ENCODE data around the gene GIT1. TPM values are rescaled to one million over a fixed set of nuclear protein-coding genes. Genes with fewer than 3 reads are reported as not detected.

GIT1 gene
- total RNA-seq, 1 experiment from 2014 or later, result 41.3 TPM

- no peak for DNase-seq (ENCODE audit: extremely low read depth, low read depth)
These were observed 42.6 kb downstream of the GIT1 start for GRCh38 chr17:29546830-29547229.

GRCh38 chr17:29546085-29546484 is 43.4 kb downstream of the GIT1 start:
- DNase-seq (ENCODE audit: extremely low read depth, low read depth), result no peak

DNA sequence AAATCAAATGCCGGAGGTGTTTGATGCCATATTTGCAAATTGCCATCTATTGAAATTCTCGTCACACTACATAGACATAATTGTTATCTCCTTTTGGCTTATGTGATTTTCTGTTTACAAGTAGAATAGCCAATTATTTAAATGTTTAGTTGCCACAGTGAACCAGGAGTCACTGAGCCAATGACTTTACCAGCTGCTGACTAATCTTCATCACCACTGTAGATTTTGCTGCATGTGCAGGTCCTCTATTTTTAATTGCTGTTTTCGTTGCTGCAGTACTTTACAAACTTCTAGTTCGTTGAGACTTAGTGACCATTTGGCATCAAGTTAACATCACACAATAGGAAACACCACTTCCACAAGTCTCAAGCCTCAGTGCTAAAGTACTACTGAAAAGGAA is 45.4 kb downstream of the GIT1 start:
- no peak for DNase-seq (ENCODE audit: extremely low read depth, low read depth)

DNA sequence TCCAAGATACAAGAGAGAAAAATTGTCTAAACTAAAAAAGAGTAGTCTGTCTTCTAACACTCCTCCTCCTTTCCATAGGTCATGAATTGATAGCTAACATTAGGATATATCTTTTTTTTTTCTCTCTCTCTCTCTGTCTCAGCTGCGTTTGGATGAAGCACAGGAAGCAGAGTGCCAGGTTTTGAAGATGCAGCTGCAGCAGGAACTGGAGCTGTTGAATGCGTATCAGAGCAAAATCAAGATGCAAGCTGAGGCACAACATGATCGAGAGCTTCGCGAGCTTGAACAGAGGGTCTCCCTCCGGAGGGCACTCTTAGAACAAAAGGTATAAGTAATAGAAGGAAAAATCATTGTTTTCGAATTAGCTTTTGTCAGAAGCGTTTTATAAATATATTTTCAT is 55.5 kb downstream of the GIT1 start:
- DNase-seq (ENCODE audit: extremely low read depth, low read depth), result no peak

DNA sequence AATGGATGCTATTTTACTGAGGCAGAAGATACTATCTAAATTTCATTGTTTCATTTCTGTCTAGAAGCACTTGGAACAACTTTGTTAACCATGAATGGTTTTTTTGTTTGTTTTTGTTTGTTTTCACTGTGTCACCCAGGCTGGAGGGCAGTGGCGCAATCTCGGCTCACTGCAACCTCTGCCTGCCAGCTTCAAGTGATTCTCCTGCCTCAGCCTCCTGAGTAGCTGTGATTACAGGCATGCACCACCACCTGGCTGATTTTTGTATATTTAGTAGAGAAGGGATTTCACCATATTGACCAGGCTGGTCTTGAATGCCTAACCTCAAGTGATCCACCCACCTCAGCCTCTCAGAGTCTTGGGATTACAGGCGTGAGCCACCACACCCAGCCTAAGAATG is 63.1 kb downstream of the GIT1 start:
- no peak for DNase-seq (ENCODE audit: extremely low read depth, low read depth)

DNA sequence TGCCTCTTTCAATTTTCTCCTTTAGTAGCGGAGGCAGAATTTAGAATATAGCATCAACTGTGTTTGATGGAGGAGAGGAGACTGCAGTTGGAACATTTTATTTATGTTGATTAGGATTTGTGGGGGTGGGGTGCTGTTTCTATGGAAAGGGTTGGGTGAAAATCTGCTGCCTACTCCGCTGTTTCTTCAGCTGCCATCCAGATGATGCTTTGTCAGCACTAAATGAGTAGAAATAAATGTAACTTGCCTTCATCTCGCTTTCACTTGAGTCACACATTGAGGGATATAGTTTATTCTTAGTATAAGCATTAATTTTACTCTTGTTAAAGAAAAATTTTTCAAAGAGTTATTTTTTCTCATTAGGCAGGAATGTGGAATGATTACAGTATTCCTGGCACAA is 64.8 kb downstream of the GIT1 start:
- no peak for DNase-seq (ENCODE audit: extremely low read depth, low read depth)

Other genes with a start within 250 kb of the GIT1 start
- gene TAOK1, start 199.3 kb downstream of the GIT1 start, total RNA-seq (2014; rRNA removed; shearing (Covaris generic)), result 43.8 and 50.6 TPM in 2 replicates
- gene ABHD15, start 22.6 kb downstream of the GIT1 start, total RNA-seq (2014; rRNA removed; shearing (Covaris generic)), result 13.1 and 14.0 TPM in 2 replicates
- gene TP53I13, start 20.9 kb downstream of the GIT1 start, total RNA-seq (2014; rRNA removed; shearing (Covaris generic)), result 65.2 and 83.3 TPM in 2 replicates
- 14.7 and 19.1 TPM in 2 replicates for gene ANKRD13B, start 3.5 kb upstream of the GIT1 start, total RNA-seq (2014; rRNA removed; shearing (Covaris generic))
- 0.63 and 0.87 TPM in 2 replicates for gene CORO6, start 33.3 kb upstream of the GIT1 start, total RNA-seq (2014; rRNA removed; shearing (Covaris generic))

Data from NCI-H460 (cell line).